ENCODE measurements around the gene ATXN2L. TPM values are rescaled to one million over a fixed set of nuclear protein-coding genes. Genes with fewer than 3 reads are reported as not detected.
A peak's percentile ranks its signal among the peaks of the same experiment; 100 is the strongest.

The ATXN2L gene
- total and polyA plus RNA-seq, 2 of the 13 experiments (the other 11 are each of a cell fraction or from before 2014, with no cell fraction given): 40.8 to 55.1 TPM

DNA sequence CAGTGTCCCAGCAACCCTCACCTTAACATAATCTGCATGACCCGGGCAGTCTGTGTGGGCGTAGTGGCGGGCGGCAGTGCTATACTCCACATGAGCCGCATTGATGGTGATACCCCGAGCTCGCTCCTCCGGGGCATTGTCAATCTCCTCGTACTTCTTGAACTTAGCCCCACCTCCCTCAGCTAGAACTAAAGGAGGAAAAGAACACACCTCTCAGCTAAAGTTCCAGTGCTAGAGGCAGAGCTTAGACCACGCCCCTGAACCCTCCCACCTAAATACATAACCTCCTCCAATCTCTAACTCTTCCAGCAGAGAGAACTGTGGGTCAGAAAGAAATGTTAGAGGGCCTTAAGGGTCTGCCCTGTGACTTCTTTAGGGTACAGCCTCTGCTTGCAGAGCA, 22.5 kb downstream of the ATXN2L start (continued):
- TF ChIP-seq IRF2 (CRISPR knock-in tag; IDR thresholded peaks at IDR 0.05) (no peak), ZNF143 (CRISPR knock-in tag; IDR thresholded peaks at IDR 0.05) (no peak), MATR3 (CRISPR knock-in tag; IDR thresholded peaks at IDR 0.05) (no peak), MAF1 (CRISPR knock-in tag; IDR thresholded peaks at IDR 0.05; ENCODE audit: borderline replicate concordance) (no peak), MED8 (CRISPR knock-in tag; IDR thresholded peaks at IDR 0.05; ENCODE audit: insufficient replicate concordance) (no peak)

DNA sequence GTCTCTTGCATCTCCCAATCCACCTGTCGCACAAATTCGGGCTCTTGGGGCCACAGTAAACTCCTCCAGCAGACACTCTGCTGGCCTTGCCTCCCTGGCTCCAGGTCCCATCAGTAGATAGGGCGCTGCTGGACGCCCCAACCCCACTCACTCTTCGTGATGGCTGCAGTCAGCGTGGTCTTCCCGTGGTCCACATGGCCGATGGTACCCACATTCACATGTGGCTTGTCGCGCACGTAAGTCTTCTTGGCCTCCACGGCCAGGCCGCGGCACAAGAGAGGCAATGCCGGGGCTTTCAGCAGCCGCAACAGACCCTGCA, 22.9 kb downstream of the ATXN2L start:
- under 1% methylated on average over 16 of the region's 16 CpGs for WGBS (ENCODE audit: low lambda C conversion rate)
- H3K4me2 ChIP-seq (ENCODE audit: low read depth, low read length): peak overlapping the region; percentile 84
- in situ Hi-C loops (cut with HindIII; ENCODE audit: extremely low pct_ligation_motif_present, low pct_unique_long_range_greater_than_20kb): no loop called here
- no peak overlapping the region for H2AFZ ChIP-seq (ENCODE audit: low read length)
- no peak for DNase-seq (ENCODE audit: low spot score)
- peaks cover 26% of the 10 kb centered on the region for H3K79me2 ChIP-seq (ENCODE audit: insufficient read depth, low read length)
- BruUV-seq (replicated peaks): no TSS peak
- peaks cover 26 to 27% of the 10 kb centered on the region in 2 experiments for H3K36me3 ChIP-seq (replicated peaks in 1 of 2; ENCODE audit: control insufficient read depth in 1 of 2, insufficient read depth in 2 of 2, low read length in 2 of 2)
- H3K27ac ChIP-seq (ENCODE audit: extremely low read length, insufficient read depth, low read length): peak overlapping the region; percentile 69
- ChIA-PET POLR2A (interaction anchor here (1.3 to 6.6 kb wide), 12 partner anchors 8 to 128 kb away, joined by 4 to 104 read pairs (median 12); partner anchors contain the start of genes ATXN2L, NFATC2IP, SH2B1 and SPNS1), CTCF (ENCODE audit: low intra/inter-chr PET ratio, low total read pairs) (interaction anchor here (0.6 kb wide), 1 partner anchor 100 kb away, joined by 3 read pairs; no protein-coding TSS in a partner anchor)
- 0 out of 2 replicates have a peak, but pooled peaks cover 4% of the 10 kb centered on the region for H4K20me1 ChIP-seq (ENCODE audit: insufficient read depth, low read length)
- no peaks in the 10 kb centered on the region for H3K9me3 ChIP-seq (ENCODE audit: low read length)
- no peak for FAIRE-seq
- H3K4me3 ChIP-seq (replicated peaks in 1 of 3; ENCODE audit: insufficient read depth in 1 of 3, low read depth in 2 of 3, low read length in 3 of 3): peak overlapping the region; percentile 75 to 97 (median 87)
- H3K4me1 ChIP-seq (ENCODE audit: insufficient read depth, low read length): peaks cover 18% of the 10 kb centered on the region
- H3K9ac ChIP-seq (ENCODE audit: insufficient read depth, low read depth, low read length): peak overlapping the region; percentile 94
- no peaks in the 10 kb centered on the region; a peak in 1 of 5 replicates for H3K27me3 ChIP-seq (ENCODE audit: control insufficient read depth in 1 of 2, insufficient read depth in 2 of 2, low read length in 2 of 2)
- intact Hi-C loops (cut with micrococcal nuclease; ENCODE audit: unreplicated experiment): loop anchor here (1.0 to 5.0 kb wide), 5 partner anchors 18 to 105 kb away; partner anchors contain the start of genes NFATC2IP, RABEP2 and SH2B1
- peak; percentile 1 for ATAC-seq
- TF ChIP-seq TBX3 (IDR thresholded peaks at IDR 0.05; ENCODE audit: borderline replicate concordance) (no peak), MYNN (CRISPR knock-in tag; IDR thresholded peaks at IDR 0.05; ENCODE audit: low read depth) (no peak), ZNF383 (CRISPR knock-in tag; IDR thresholded peaks at IDR 0.05; ENCODE audit: borderline replicate concordance) (no peak), ZBTB7B (CRISPR knock-in tag; IDR thresholded peaks at IDR 0.05) (no peak), PAF1 (CRISPR knock-in tag; IDR thresholded peaks at IDR 0.05) (no peak), SIN3A (IDR thresholded peaks at IDR 0.05; ENCODE audit: borderline replicate concordance, low read depth, low read length) (peak; percentile 52; the same call in 1 of the 2 replicates)
- TF ChIP-seq, protein P1, sequence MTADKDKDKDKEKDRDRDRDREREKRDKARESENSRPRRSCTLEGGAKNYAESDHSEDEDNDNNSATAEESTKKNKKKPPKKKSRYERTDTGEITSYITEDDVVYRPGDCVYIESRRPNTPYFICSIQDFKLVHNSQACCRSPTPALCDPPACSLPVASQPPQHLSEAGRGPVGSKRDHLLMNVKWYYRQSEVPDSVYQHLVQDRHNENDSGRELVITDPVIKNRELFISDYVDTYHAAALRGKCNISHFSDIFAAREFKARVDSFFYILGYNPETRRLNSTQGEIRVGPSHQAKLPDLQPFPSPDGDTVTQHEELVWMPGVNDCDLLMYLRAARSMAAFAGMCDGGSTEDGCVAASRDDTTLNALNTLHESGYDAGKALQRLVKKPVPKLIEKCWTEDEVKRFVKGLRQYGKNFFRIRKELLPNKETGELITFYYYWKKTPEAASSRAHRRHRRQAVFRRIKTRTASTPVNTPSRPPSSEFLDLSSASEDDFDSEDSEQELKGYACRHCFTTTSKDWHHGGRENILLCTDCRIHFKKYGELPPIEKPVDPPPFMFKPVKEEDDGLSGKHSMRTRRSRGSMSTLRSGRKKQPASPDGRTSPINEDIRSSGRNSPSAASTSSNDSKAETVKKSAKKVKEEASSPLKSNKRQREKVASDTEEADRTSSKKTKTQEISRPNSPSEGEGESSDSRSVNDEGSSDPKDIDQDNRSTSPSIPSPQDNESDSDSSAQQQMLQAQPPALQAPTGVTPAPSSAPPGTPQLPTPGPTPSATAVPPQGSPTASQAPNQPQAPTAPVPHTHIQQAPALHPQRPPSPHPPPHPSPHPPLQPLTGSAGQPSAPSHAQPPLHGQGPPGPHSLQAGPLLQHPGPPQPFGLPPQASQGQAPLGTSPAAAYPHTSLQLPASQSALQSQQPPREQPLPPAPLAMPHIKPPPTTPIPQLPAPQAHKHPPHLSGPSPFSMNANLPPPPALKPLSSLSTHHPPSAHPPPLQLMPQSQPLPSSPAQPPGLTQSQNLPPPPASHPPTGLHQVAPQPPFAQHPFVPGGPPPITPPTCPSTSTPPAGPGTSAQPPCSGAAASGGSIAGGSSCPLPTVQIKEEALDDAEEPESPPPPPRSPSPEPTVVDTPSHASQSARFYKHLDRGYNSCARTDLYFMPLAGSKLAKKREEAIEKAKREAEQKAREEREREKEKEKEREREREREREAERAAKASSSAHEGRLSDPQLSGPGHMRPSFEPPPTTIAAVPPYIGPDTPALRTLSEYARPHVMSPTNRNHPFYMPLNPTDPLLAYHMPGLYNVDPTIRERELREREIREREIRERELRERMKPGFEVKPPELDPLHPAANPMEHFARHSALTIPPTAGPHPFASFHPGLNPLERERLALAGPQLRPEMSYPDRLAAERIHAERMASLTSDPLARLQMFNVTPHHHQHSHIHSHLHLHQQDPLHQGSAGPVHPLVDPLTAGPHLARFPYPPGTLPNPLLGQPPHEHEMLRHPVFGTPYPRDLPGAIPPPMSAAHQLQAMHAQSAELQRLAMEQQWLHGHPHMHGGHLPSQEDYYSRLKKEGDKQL (CRISPR knock-in tag; IDR thresholded peaks at IDR 0.05; ENCODE audit: low read depth): no peak
- TF ChIP-seq, protein P2, sequence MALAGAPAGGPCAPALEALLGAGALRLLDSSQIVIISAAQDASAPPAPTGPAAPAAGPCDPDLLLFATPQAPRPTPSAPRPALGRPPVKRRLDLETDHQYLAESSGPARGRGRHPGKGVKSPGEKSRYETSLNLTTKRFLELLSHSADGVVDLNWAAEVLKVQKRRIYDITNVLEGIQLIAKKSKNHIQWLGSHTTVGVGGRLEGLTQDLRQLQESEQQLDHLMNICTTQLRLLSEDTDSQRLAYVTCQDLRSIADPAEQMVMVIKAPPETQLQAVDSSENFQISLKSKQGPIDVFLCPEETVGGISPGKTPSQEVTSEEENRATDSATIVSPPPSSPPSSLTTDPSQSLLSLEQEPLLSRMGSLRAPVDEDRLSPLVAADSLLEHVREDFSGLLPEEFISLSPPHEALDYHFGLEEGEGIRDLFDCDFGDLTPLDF (CRISPR knock-in tag; IDR thresholded peaks at IDR 0.05): no peak
- TF ChIP-seq, protein P3, sequence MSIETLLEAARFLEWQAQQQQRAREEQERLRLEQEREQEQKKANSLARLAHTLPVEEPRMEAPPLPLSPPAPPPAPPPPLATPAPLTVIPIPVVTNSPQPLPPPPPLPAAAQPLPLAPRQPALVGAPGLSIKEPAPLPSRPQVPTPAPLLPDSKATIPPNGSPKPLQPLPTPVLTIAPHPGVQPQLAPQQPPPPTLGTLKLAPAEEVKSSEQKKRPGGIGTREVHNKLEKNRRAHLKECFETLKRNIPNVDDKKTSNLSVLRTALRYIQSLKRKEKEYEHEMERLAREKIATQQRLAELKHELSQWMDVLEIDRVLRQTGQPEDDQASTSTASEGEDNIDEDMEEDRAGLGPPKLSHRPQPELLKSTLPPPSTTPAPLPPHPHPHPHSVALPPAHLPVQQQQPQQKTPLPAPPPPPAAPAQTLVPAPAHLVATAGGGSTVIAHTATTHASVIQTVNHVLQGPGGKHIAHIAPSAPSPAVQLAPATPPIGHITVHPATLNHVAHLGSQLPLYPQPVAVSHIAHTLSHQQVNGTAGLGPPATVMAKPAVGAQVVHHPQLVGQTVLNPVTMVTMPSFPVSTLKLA (IDR thresholded peaks at IDR 0.05): peak; percentile 66
- TF ChIP-seq, protein P4, sequence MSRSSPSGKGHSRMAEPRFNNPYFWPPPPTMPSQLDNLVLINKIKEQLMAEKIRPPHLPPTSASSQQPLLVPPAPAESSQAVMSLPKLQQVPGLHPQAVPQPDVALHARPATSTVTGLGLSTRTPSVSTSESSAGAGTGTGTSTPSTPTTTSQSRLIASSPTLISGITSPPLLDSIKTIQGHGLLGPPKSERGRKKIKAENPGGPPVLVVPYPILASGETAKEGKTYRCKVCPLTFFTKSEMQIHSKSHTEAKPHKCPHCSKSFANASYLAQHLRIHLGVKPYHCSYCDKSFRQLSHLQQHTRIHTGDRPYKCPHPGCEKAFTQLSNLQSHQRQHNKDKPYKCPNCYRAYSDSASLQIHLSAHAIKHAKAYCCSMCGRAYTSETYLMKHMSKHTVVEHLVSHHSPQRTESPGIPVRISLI (CRISPR knock-in tag; IDR thresholded peaks at IDR 0.05; ENCODE audit: borderline replicate concordance): no peak
